ENCODE data around the gene SLC17A7. TPM values are rescaled to one million over a fixed set of nuclear protein-coding genes. Genes with fewer than 3 reads are reported as not detected.

The SLC17A7 gene
- total and polyA plus RNA-seq, 9 of the 15 experiments (the other 6 are each of a cell fraction or from before 2014, with no cell fraction given) = 1.1 to 15.7 (median 2.4) TPM

GRCh38 chr19:49427855-49428546, 13.3 kb downstream of the SLC17A7 start (continued):
- TF ChIP-seq ARID3A (IDR thresholded peaks at IDR 0.05; ENCODE audit: borderline replicate concordance, low read depth, low read length) (no peak), ZNF354B (CRISPR knock-in tag; IDR thresholded peaks at IDR 0.05) (no peak), SPI1 (IDR thresholded peaks at IDR 0.05; ENCODE audit: borderline replicate concordance, low read depth, low read length) (no peak), RBM39 (optimal IDR thresholded peaks at IDR 0.05; ENCODE audit: low read depth, low read length) (no peak), EGR1 (conservative IDR thresholded peaks at IDR 0.05) (no peak), ETS1 (conservative IDR thresholded peaks at IDR 0.05; ENCODE audit: control insufficient read depth, low read depth, low read length) (no peak; the same call in 1 of the 2 replicates), RNF219 (CRISPR knock-in tag; IDR thresholded peaks at IDR 0.05) (no peak), RBBP5 (IDR thresholded peaks at IDR 0.05; ENCODE audit: borderline replicate concordance, insufficient read depth, low read length, poor library complexity, severe bottlenecking) (peak; percentile 33), ZBTB7A (IDR thresholded peaks at IDR 0.05; ENCODE audit: borderline replicate concordance, control insufficient read depth, low read depth, low read length) (peak; percentile 77; the same call in 1 of the 2 replicates), HDAC1 (IDR thresholded peaks at IDR 0.05) (peak in 1 of 2 experiments; percentile 23; a peak in 1 of 4 replicates), NELFE (IDR thresholded peaks at IDR 0.05; ENCODE audit: insufficient read depth, insufficient read length) (no peak), MTA3 (IDR thresholded peaks at IDR 0.05; ENCODE audit: borderline replicate concordance) (0 out of 2 replicates have a peak, but pooled peaks have one; percentile 38), CREB3L1 (IDR thresholded peaks at IDR 0.05; ENCODE audit: borderline replicate concordance, low read depth) (peak; percentile 52; the same call in 1 of the 2 replicates), ARNT (IDR thresholded peaks at IDR 0.05) (no peak), ZNF583 (CRISPR knock-in tag; IDR thresholded peaks at IDR 0.05) (no peak), MLLT1 (IDR thresholded peaks at IDR 0.05) (no peak), CBX3 (IDR thresholded peaks at IDR 0.05; ENCODE audit: borderline replicate concordance in 1 of 2, low read length in 2 of 2) (no peak), USF1 (CRISPR knock-in tag; IDR thresholded peaks at IDR 0.05) (peak; percentile 78)
